ENCODE results near the gene CXCL14.

The CXCL14 gene

DNA sequence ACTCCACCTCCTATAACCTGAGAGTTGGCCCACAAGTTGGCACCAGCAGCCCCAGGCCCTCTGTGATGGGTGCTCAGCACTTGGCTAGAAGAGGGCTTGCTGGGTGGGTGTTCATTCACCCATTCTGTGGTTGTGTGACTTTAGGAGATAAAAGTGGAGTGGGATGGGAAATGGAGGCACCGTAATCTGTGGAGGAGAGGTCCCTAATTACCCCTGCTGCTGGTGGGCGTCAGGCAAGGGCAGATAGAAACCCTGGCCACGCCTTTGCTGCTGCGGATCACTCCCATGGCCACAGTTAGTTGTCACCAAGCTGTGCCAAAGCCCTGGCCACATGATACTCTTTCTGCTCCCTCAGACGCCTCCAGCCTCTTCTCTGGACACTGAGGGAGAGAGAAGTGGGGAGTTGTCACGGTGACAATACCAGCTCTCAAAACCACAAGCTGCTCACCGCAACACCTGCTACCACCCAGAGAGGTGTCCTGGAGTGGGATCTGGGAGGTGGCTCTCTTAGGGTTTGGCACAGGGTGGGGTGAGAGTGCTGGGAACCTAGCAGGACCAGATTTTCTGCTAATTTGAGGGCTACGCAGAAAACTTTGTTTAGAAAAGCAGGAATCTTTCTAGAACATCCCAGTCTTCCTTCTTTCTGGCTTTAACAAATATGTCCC lies 31.1 kb downstream of the CXCL14 start:
- Histone ChIP-seq H3K14ac (ENCODE audit: low read length) (no peak overlapping the region), H2BK12ac (ENCODE audit: low read length) (no peak overlapping the region), H3K36me3 (replicated peaks in 1 of 2; ENCODE audit: control insufficient read depth in 2 of 2, insufficient read depth in 2 of 2, low read length in 2 of 2) (no peaks in the 10 kb centered on the region), H2BK15ac (ENCODE audit: low read length) (no peak overlapping the region), H3K9ac (ENCODE audit: low read depth, low read length, poor library complexity) (no peak overlapping the region), H3K4ac (ENCODE audit: low read length) (no peak overlapping the region), H3K27ac (replicated peaks; ENCODE audit: low read length) (no peak overlapping the region), H4K91ac (ENCODE audit: low read depth, low read length, poor library complexity) (no peak overlapping the region), H3K4me3 (ENCODE audit: low read length in 2 of 2) (no peak overlapping the region), H3K27me3 (ENCODE audit: control insufficient read depth in 3 of 3, insufficient read depth in 3 of 3, low read depth in 1 of 3, low read length in 3 of 3) (peaks cover 25 to 85% (median 82%) of the 10 kb centered on the region in 3 experiments), H3K4me1 (ENCODE audit: control insufficient read depth in 2 of 2, insufficient read depth in 1 of 2, low read depth in 1 of 2, low read length in 2 of 2) (peaks cover 5 to 13% of the 10 kb centered on the region in 2 donors), H3K4me2 (ENCODE audit: insufficient read depth, low read length, poor library complexity, severe bottlenecking) (no peak overlapping the region), H2AK5ac (ENCODE audit: low read depth, low read length) (no peak overlapping the region), H3K79me1 (ENCODE audit: low read depth, low read length) (no peaks in the 10 kb centered on the region), H3K9me3 (replicated peaks in 1 of 2; ENCODE audit: control insufficient read depth in 2 of 2, insufficient read depth in 1 of 2, low read depth in 1 of 2, low read length in 2 of 2) (no peaks in the 10 kb centered on the region), H3K23ac (ENCODE audit: low read depth, low read length, poor library complexity) (no peak overlapping the region), H2BK120ac (ENCODE audit: low read depth, low read length) (no peak overlapping the region), H4K8ac (ENCODE audit: low read depth, low read length) (no peak overlapping the region), H3K18ac (ENCODE audit: low read length) (no peak overlapping the region), H2AFZ (ENCODE audit: low read length) (no peak overlapping the region), H2BK5ac (ENCODE audit: low read length) (no peak overlapping the region)
- no peak for DNase-seq (ENCODE audit: low spot score)
- WGBS, 2 donors (ENCODE audit: extremely low coverage in 2 of 2, insufficient read length in 2 of 2, insufficient replicate concordance in 1 of 2) = no CpG with 5 or more reads among the region's 8 CpGs

DNA sequence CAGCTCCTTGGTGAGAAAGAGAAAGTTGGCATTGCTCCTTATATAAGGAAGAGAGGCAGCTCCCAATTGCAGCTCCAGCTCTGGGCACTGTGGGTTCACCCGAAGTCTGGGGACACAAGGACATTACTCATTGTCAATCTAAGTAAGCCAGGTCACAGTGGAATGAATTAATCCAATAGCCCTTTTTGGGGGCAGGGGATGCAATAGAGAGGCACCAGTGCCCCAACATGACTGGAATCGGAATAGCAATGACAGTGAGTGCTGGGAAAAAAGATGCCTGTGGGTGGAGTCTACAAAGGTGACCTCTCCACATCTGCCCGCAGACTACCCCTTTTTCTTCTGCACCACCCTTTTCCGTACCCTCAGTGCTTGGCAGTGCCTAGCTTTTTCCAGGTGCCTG lies 31.9 kb downstream of the CXCL14 start:
- Histone ChIP-seq H3K36me3 (replicated peaks in 1 of 2; ENCODE audit: control insufficient read depth in 2 of 2, insufficient read depth in 2 of 2, low read length in 2 of 2) (no peaks in the 10 kb centered on the region), H3K27ac (replicated peaks; ENCODE audit: low read length) (no peak overlapping the region), H2BK12ac (ENCODE audit: low read length) (no peak overlapping the region), H3K79me1 (ENCODE audit: low read depth, low read length) (no peaks in the 10 kb centered on the region), H3K4me3 (ENCODE audit: low read length in 2 of 2) (no peak overlapping the region), H3K4ac (ENCODE audit: low read length) (no peak overlapping the region), H2BK120ac (ENCODE audit: low read depth, low read length) (no peak overlapping the region), H2BK5ac (ENCODE audit: low read length) (no peak overlapping the region), H3K23ac (ENCODE audit: low read depth, low read length, poor library complexity) (no peak overlapping the region), H3K18ac (ENCODE audit: low read length) (no peak overlapping the region), H3K4me2 (ENCODE audit: insufficient read depth, low read length, poor library complexity, severe bottlenecking) (no peak overlapping the region), H3K27me3 (ENCODE audit: control insufficient read depth in 3 of 3, insufficient read depth in 3 of 3, low read depth in 1 of 3, low read length in 3 of 3) (peaks cover 28 to 91% (median 90%) of the 10 kb centered on the region in 3 experiments), H4K91ac (ENCODE audit: low read depth, low read length, poor library complexity) (no peak overlapping the region), H4K8ac (ENCODE audit: low read depth, low read length) (no peak overlapping the region), H3K9ac (ENCODE audit: low read depth, low read length, poor library complexity) (no peak overlapping the region), H2BK15ac (ENCODE audit: low read length) (no peak overlapping the region), H3K4me1 (ENCODE audit: control insufficient read depth in 2 of 2, insufficient read depth in 1 of 2, low read depth in 1 of 2, low read length in 2 of 2) (peaks cover 5 to 13% of the 10 kb centered on the region in 2 donors), H3K9me3 (replicated peaks in 1 of 2; ENCODE audit: control insufficient read depth in 2 of 2, insufficient read depth in 1 of 2, low read depth in 1 of 2, low read length in 2 of 2) (no peaks in the 10 kb centered on the region), H2AFZ (ENCODE audit: low read length) (no peak overlapping the region), H3K14ac (ENCODE audit: low read length) (no peak overlapping the region), H2AK5ac (ENCODE audit: low read depth, low read length) (no peak overlapping the region)
- no CpG with 5 or more reads among the region's 4 CpGs for WGBS, 2 donors (ENCODE audit: extremely low coverage in 2 of 2, insufficient read length in 2 of 2, insufficient replicate concordance in 1 of 2)
- DNase-seq (ENCODE audit: low spot score) = no peak

DNA sequence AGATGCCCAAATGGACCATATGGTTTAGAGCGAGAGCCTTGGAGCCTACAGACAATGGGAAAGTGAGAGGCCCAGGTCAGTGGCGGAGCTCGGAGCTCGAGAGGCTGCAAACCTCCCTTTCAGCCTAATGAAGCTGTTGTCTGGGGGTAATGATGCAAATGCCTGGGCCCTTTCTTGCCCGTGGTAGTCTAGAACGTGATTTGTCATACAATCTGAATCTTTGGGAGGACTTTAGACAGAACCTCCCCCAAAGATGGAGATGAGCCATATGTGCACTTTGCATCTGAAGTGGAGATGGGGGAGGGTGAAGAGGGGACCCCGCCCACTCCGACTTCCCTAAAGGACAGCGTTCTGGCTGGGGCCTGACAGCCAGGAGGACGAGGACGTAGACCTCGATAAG lies 32.7 kb downstream of the CXCL14 start:
- H3K4me1 ChIP-seq (ENCODE audit: control insufficient read depth in 2 of 2, insufficient read depth in 1 of 2, low read depth in 1 of 2, low read length in 2 of 2) = peaks cover 5 to 13% of the 10 kb centered on the region in 2 donors
- H3K4ac ChIP-seq (ENCODE audit: low read length) = no peak overlapping the region
- H2AFZ ChIP-seq (ENCODE audit: low read length) = no peak overlapping the region
- no peak overlapping the region for H2BK5ac ChIP-seq (ENCODE audit: low read length)
- H2BK120ac ChIP-seq (ENCODE audit: low read depth, low read length) = no peak overlapping the region
- DNase-seq (ENCODE audit: low spot score) = peak; percentile 45
- no peak overlapping the region for H3K4me2 ChIP-seq (ENCODE audit: insufficient read depth, low read length, poor library complexity, severe bottlenecking)
- WGBS, 2 donors (ENCODE audit: extremely low coverage in 2 of 2, insufficient read length in 2 of 2, insufficient replicate concordance in 1 of 2) = no CpG with 5 or more reads among the region's 12 CpGs
- H3K9ac ChIP-seq (ENCODE audit: low read depth, low read length, poor library complexity) = no peak overlapping the region
- H4K8ac ChIP-seq (ENCODE audit: low read depth, low read length) = no peak overlapping the region
- no peak overlapping the region for H2AK5ac ChIP-seq (ENCODE audit: low read depth, low read length)
- no peak overlapping the region for H3K23ac ChIP-seq (ENCODE audit: low read depth, low read length, poor library complexity)
- H3K27me3 ChIP-seq (ENCODE audit: control insufficient read depth in 3 of 3, insufficient read depth in 3 of 3, low read depth in 1 of 3, low read length in 3 of 3) = peaks cover 33 to 98% (median 95%) of the 10 kb centered on the region in 3 experiments
- H2BK12ac ChIP-seq (ENCODE audit: low read length) = no peak overlapping the region
- H3K14ac ChIP-seq (ENCODE audit: low read length) = no peak overlapping the region
- H3K18ac ChIP-seq (ENCODE audit: low read length) = no peak overlapping the region
- no peak overlapping the region for H4K91ac ChIP-seq (ENCODE audit: low read depth, low read length, poor library complexity)
- H3K27ac ChIP-seq (replicated peaks; ENCODE audit: low read length) = no peak overlapping the region
- H2BK15ac ChIP-seq (ENCODE audit: low read length) = no peak overlapping the region
- H3K36me3 ChIP-seq (replicated peaks in 1 of 2; ENCODE audit: control insufficient read depth in 2 of 2, insufficient read depth in 2 of 2, low read length in 2 of 2) = no peaks in the 10 kb centered on the region
- H3K9me3 ChIP-seq (replicated peaks in 1 of 2; ENCODE audit: control insufficient read depth in 2 of 2, insufficient read depth in 1 of 2, low read depth in 1 of 2, low read length in 2 of 2) = no peaks in the 10 kb centered on the region
- H3K4me3 ChIP-seq (ENCODE audit: low read length in 2 of 2) = no peak overlapping the region
- no peaks in the 10 kb centered on the region for H3K79me1 ChIP-seq (ENCODE audit: low read depth, low read length)

DNA sequence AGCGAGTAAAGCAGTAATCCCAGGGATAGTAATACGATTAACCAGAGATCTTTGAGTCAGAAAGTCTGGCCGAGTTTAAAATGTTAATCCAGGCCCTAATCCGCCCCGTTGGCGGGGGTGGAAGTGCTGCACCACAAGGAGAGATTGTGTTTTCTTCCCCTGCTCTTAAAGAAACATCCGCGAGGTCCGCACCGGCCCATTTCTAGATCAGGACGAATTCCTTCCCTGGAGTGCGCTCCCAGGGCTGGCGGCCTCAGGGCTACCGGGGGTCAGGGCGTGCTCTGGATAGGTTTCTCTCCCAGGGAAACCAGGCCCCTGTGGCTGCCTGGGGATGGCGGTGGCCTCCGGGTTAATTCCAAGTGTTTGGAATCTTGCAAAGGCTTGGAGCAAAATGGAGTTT lies 33.7 kb downstream of the CXCL14 start:
- Histone ChIP-seq H3K23ac (ENCODE audit: low read depth, low read length, poor library complexity) (no peak overlapping the region), H2AFZ (ENCODE audit: low read length) (no peak overlapping the region), H3K27me3 (ENCODE audit: control insufficient read depth in 3 of 3, insufficient read depth in 3 of 3, low read depth in 1 of 3, low read length in 3 of 3) (peaks cover 34 to 100% (median 95%) of the 10 kb centered on the region in 3 experiments), H3K14ac (ENCODE audit: low read length) (no peak overlapping the region), H3K9me3 (replicated peaks in 1 of 2; ENCODE audit: control insufficient read depth in 2 of 2, insufficient read depth in 1 of 2, low read depth in 1 of 2, low read length in 2 of 2) (no peaks in the 10 kb centered on the region), H4K8ac (ENCODE audit: low read depth, low read length) (no peak overlapping the region), H2BK15ac (ENCODE audit: low read length) (no peak overlapping the region), H2AK5ac (ENCODE audit: low read depth, low read length) (no peak overlapping the region), H3K4ac (ENCODE audit: low read length) (no peak overlapping the region), H3K4me2 (ENCODE audit: insufficient read depth, low read length, poor library complexity, severe bottlenecking) (peak overlapping the region; percentile 21), H2BK120ac (ENCODE audit: low read depth, low read length) (no peak overlapping the region), H4K91ac (ENCODE audit: low read depth, low read length, poor library complexity) (no peak overlapping the region), H3K4me3 (ENCODE audit: low read length in 2 of 2) (no peak overlapping the region), H3K4me1 (ENCODE audit: control insufficient read depth in 2 of 2, insufficient read depth in 1 of 2, low read depth in 1 of 2, low read length in 2 of 2) (peaks cover 5 to 13% of the 10 kb centered on the region in 2 donors), H3K18ac (ENCODE audit: low read length) (no peak overlapping the region), H3K36me3 (replicated peaks in 1 of 2; ENCODE audit: control insufficient read depth in 2 of 2, insufficient read depth in 2 of 2, low read length in 2 of 2) (no peaks in the 10 kb centered on the region), H3K27ac (replicated peaks; ENCODE audit: low read length) (no peak overlapping the region), H2BK12ac (ENCODE audit: low read length) (no peak overlapping the region), H3K79me1 (ENCODE audit: low read depth, low read length) (no peaks in the 10 kb centered on the region), H2BK5ac (ENCODE audit: low read length) (no peak overlapping the region), H3K9ac (ENCODE audit: low read depth, low read length, poor library complexity) (no peak overlapping the region)
- WGBS, 2 donors (ENCODE audit: extremely low coverage in 2 of 2, insufficient read length in 2 of 2, insufficient replicate concordance in 1 of 2) = no CpG with 5 or more reads among the region's 17 CpGs
- DNase-seq (ENCODE audit: low spot score) = no peak

Measured in neuronal stem cell (in vitro differentiated cells).